IPS-18c (cell line): ENCODE data around the gene RNF10.
"Not testable (repeated sequence)": the region's sequence is repeated elsewhere in the genome, so short reads cannot be mapped to it uniquely, and the experiment has no call there.

Experiments
- H3K4me3 ChIP-seq: 2 replicates; pipeline ENCODE4 v1.7.0; 2013; ENCODE audit warnings: low read depth, mild to moderate bottlenecking, low read length, moderate library complexity; ENCODE audit not compliant: insufficient read depth
- H3K9me3 ChIP-seq: one replicate; pipeline ENCODE4 v1.6.1; 2013; ENCODE audit warnings: mild to moderate bottlenecking, low read length, moderate library complexity; ENCODE audit not compliant: control insufficient read depth, insufficient read depth

RNF10 gene

GRCh38 chr12:120534203-120534702, at the start of gene RNF10:
Gene RNF10 (plus strand): TSS chr12:120534356. CDS start chr12:120534812, 456 bp downstream.
- H3K4me3 ChIP-seq, result peak within 1 kb of the TSS; percentile 90
- H3K9me3 ChIP-seq, result peaks cover 2% of the 10 kb centered on the region

- H3K4me3 ChIP-seq, result no peak overlapping the region
- H3K9me3 ChIP-seq, result no peaks in the 10 kb centered on the region
Observed at GRCh38 chr12:120485961-120486881, 47.9 kb upstream of the RNF10 start.

- H3K4me3 ChIP-seq, H3K9me3 ChIP-seq: not testable (repeated sequence)
Observed at GRCh38 chr12:120487552-120487951, 46.6 kb upstream of the RNF10 start.

- no peaks in the 10 kb centered on the region for H3K9me3 ChIP-seq
- no peak overlapping the region for H3K4me3 ChIP-seq
Observed at GRCh38 chr12:120488057-120488640, 46.0 kb upstream of the RNF10 start.

- no peak overlapping the region for H3K4me3 ChIP-seq
- H3K9me3 ChIP-seq, result no peaks in the 10 kb centered on the region
Observed at GRCh38 chr12:120489018-120489417, 45.1 kb upstream of the RNF10 start.

GRCh38 chr12:120490325-120490724, 43.8 kb upstream of the RNF10 start:
- Histone ChIP-seq H3K4me3 (no peak overlapping the region), H3K9me3 (no peaks in the 10 kb centered on the region)

- Histone ChIP-seq H3K4me3 (no peak overlapping the region; the same call in 1 of the 2 replicates), H3K9me3 (no peaks in the 10 kb centered on the region)
Observed at GRCh38 chr12:120490833-120491512, 43.2 kb upstream of the RNF10 start.

- Histone ChIP-seq H3K9me3 (no peaks in the 10 kb centered on the region), H3K4me3 (peak overlapping the region; percentile 94)
Observed at GRCh38 chr12:120495186-120495730, 38.9 kb upstream of the RNF10 start.

GRCh38 chr12:120495731-120496412, 38.3 kb upstream of the RNF10 start, which contains the start of gene DYNLL1:
Gene DYNLL1 (plus strand): TSS chr12:120496113. CDS start chr12:120496422, 309 bp downstream.
- H3K9me3 ChIP-seq, result no peaks in the 10 kb centered on the region
- H3K4me3 ChIP-seq, result peak within 1 kb of the TSS; percentile 94

- Histone ChIP-seq H3K4me3 (peak overlapping the region; percentile 94), H3K9me3 (no peaks in the 10 kb centered on the region)
Observed at GRCh38 chr12:120496413-120497340, 37.5 kb upstream of the RNF10 start.

- no peaks in the 10 kb centered on the region for H3K9me3 ChIP-seq
- H3K4me3 ChIP-seq, result peak overlapping the region; percentile 94
Observed at GRCh38 chr12:120497524-120498150, 36.5 kb upstream of the RNF10 start.

- no peaks in the 10 kb centered on the region for H3K9me3 ChIP-seq
- no peak overlapping the region for H3K4me3 ChIP-seq
Observed at GRCh38 chr12:120498870-120499515, 35.2 kb upstream of the RNF10 start.

GRCh38 chr12:120500581-120500980, 33.6 kb upstream of the RNF10 start:
- no peaks in the 10 kb centered on the region for H3K9me3 ChIP-seq

GRCh38 chr12:120504587-120504986, 29.6 kb upstream of the RNF10 start:
- Histone ChIP-seq H3K4me3 (no peak overlapping the region), H3K9me3 (no peaks in the 10 kb centered on the region)

More at GRCh38 chr12:120500581-120500980, 33.6 kb upstream of the RNF10 start:
- H3K4me3 ChIP-seq, result no peak overlapping the region

GRCh38 chr12:120508537-120508936, 25.6 kb upstream of the RNF10 start:
- Histone ChIP-seq H3K9me3 (no peaks in the 10 kb centered on the region), H3K4me3 (no peak overlapping the region)
